NT2/D1 (cell line): Measurements from ENCODE around the gene TMEM200B.
"Not testable (repeated sequence)": the region's sequence is repeated elsewhere in the genome, so short reads cannot be mapped to it uniquely, and the experiment has no call there.

ENCODE experiments used
- DNase-seq: peaks from one replicate; pipeline ENCODE4 v3.0.0-alpha.2; 2011; ENCODE audit warnings: low read depth, low spot score
- H3K27me3 ChIP-seq: 2 replicates; pipeline ENCODE4 v1.6.0; 2011; ENCODE audit warnings: mild to moderate bottlenecking; ENCODE audit not compliant: insufficient read length, insufficient read depth
- H3K36me3 ChIP-seq: 2 replicates; pipeline ENCODE4 v1.6.1; 2011; ENCODE audit warnings: mild to moderate bottlenecking, low read length, mixed read lengths; ENCODE audit not compliant: insufficient read depth, insufficient read length
- H3K4me1 ChIP-seq: 2 replicates; pipeline ENCODE4 v1.5.1; 2011; ENCODE audit not compliant: insufficient read depth, insufficient read length
- H3K4me3 ChIP-seq: 2 replicates; pipeline ENCODE4 v1.5.1; 2011; ENCODE audit warnings: low read depth; ENCODE audit not compliant: insufficient read length
- H3K9ac ChIP-seq: 2 replicates; pipeline ENCODE4 v1.6.0; 2011; ENCODE audit warnings: low read depth; ENCODE audit not compliant: insufficient read length
- H3K9me3 ChIP-seq: 2 replicates; pipeline ENCODE4 v1.5.1; 2011; ENCODE audit warnings: mild to moderate bottlenecking, low read length; ENCODE audit not compliant: insufficient read depth
- SUZ12 ChIP-seq: IDR thresholded peaks from 2 replicates; pipeline ENCODE4 v1.6.1; 2011; ENCODE audit not compliant: insufficient read length, insufficient read depth; ENCODE audit errors: extremely low read depth
- YY1 ChIP-seq: IDR thresholded peaks from 2 replicates; pipeline ENCODE4 v1.6.1; 2011; ENCODE audit not compliant: insufficient read length, insufficient read depth
- ZNF274 ChIP-seq: IDR thresholded peaks from 2 replicates; pipeline ENCODE4 v1.6.1; 2011; ENCODE audit warnings: mild to moderate bottlenecking, low read depth, low read length

TMEM200B gene

GRCh38 chr1:29083317-29084195, 40.1 kb downstream of the TMEM200B start:
- Histone ChIP-seq H3K27me3 (no peaks in the 10 kb centered on the region), H3K36me3 (no peaks in the 10 kb centered on the region), H3K4me1 (peaks cover 2% of the 10 kb centered on the region), H3K4me3 (no peak overlapping the region), H3K9ac (no peak overlapping the region), H3K9me3 (no peaks in the 10 kb centered on the region)
- TF ChIP-seq SUZ12 = no peak
- no peak for TF ChIP-seq YY1
- TF ChIP-seq ZNF274 = no peak
- no peak for DNase-seq

- no peak overlapping the region for H3K9ac ChIP-seq
- DNase-seq = no peak
- peaks cover 2% of the 10 kb centered on the region for H3K4me1 ChIP-seq
- H3K36me3 ChIP-seq = no peaks in the 10 kb centered on the region
- H3K27me3 ChIP-seq = no peaks in the 10 kb centered on the region
- no peaks in the 10 kb centered on the region for H3K9me3 ChIP-seq
- no peak for TF ChIP-seq SUZ12
- TF ChIP-seq YY1 = no peak
- no peak for TF ChIP-seq ZNF274
- H3K4me3 ChIP-seq = no peak overlapping the region
These were observed 41.2 kb downstream of the TMEM200B start for GRCh38 chr1:29082519-29082918.

- TF ChIP-seq ZNF274 (no peak), YY1 (no peak), SUZ12 (no peak)
- H3K9me3 ChIP-seq = no peaks in the 10 kb centered on the region
- no peaks in the 10 kb centered on the region for H3K36me3 ChIP-seq
- H3K27me3 ChIP-seq = no peaks in the 10 kb centered on the region
- no peak overlapping the region for H3K4me3 ChIP-seq
- DNase-seq = no peak
- H3K4me1 ChIP-seq = peaks cover 2% of the 10 kb centered on the region
- no peak overlapping the region for H3K9ac ChIP-seq
These were observed 42.5 kb downstream of the TMEM200B start for GRCh38 chr1:29081201-29081600.

GRCh38 chr1:29079916-29080629, 43.6 kb downstream of the TMEM200B start:
- DNase-seq = not testable (repeated sequence)

GRCh38 chr1:29077155-29077554, 46.5 kb downstream of the TMEM200B start:
- Histone ChIP-seq H3K9me3 (no peaks in the 10 kb centered on the region), H3K4me3 (no peak overlapping the region), H3K9ac (no peak overlapping the region), H3K36me3 (no peaks in the 10 kb centered on the region), H3K4me1 (no peaks in the 10 kb centered on the region), H3K27me3 (no peaks in the 10 kb centered on the region)
- no peak for TF ChIP-seq SUZ12
- DNase-seq = no peak

More at GRCh38 chr1:29079916-29080629, 43.6 kb downstream of the TMEM200B start:
- not testable (repeated sequence) for H3K27me3 ChIP-seq, H3K36me3 ChIP-seq, H3K4me3 ChIP-seq, H3K9ac ChIP-seq, H3K9me3 ChIP-seq, H3K4me1 ChIP-seq
